ENCODE measurements around the gene RXRB. TPM values are rescaled to one million over a fixed set of nuclear protein-coding genes. Genes with fewer than 3 reads are reported as not detected.
"Not testable (repeated sequence)": the region's sequence is repeated elsewhere in the genome, so short reads cannot be mapped to it uniquely, and the experiment has no call there.

RXRB gene
- total and polyA plus RNA-seq, 2 donors (not counting 1 experiment from before 2014, with no cell fraction given): 25.9 to 34.0 TPM

GRCh38 chr6:33156561-33156960, 43.9 kb downstream of the RXRB start:
- no peak for DNase-seq (ENCODE audit: low read depth in 2 of 2)
- TF ChIP-seq EZH2 (IDR thresholded peaks at IDR 0.05; ENCODE audit: low read length, missing control alignments) (no peak), CTCF (conservative IDR thresholded peaks at IDR 0.05 in 1 of 2, IDR thresholded peaks at IDR 0.05 in 1 of 2; ENCODE audit: low read depth in 1 of 2, low read length in 2 of 2) (no peak)
- Histone ChIP-seq H3K79me2 (ENCODE audit: control insufficient read depth, insufficient read depth, low read length) (no peaks in the 10 kb centered on the region), H3K9me3 (ENCODE audit: control insufficient read depth, insufficient read depth, low read depth, low read length) (no peaks in the 10 kb centered on the region), H4K20me1 (ENCODE audit: control insufficient read depth, extremely low read depth, insufficient read depth, low read length) (no peaks in the 10 kb centered on the region), H3K4me1 (ENCODE audit: control insufficient read depth, extremely low read depth, insufficient read depth, low read length) (peaks cover 2% of the 10 kb centered on the region), H3K27ac (ENCODE audit: insufficient read depth, low read length) (no peak overlapping the region), H3K27me3 (ENCODE audit: control insufficient read depth, insufficient read depth, low read length) (peaks cover 6% of the 10 kb centered on the region), H3K4me2 (ENCODE audit: extremely low read depth, insufficient read depth, low read length) (no peak overlapping the region), H3K9ac (ENCODE audit: insufficient read depth, low read length) (no peak overlapping the region), H2AFZ (ENCODE audit: low read length) (no peak overlapping the region), H3K4me3 (replicated peaks in 1 of 4; ENCODE audit: control extremely low read depth in 1 of 4, insufficient read depth in 1 of 4, low read depth in 3 of 4, low read length in 4 of 4) (no peak overlapping the region), H3K36me3 (ENCODE audit: control insufficient read depth, insufficient read depth, low read length) (no peaks in the 10 kb centered on the region)

DNA sequence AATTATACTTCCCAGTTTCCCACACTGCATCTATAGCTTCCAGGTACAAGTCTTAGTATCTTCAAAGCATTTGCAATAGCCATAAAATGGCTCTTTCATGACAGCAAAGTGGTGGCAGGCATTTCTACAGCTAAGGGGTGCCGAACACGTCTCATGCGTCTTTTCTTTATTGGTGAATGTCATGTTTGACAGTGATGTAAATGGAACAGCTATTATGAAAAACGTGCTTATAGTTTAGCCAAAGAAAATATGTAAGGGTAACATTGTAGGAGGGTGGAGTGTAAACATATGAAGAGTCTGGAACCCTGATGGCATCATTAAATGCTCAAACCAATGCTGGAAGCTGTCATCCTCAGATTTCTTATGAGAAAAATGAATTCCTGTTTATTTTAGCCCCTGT, 46.1 kb downstream of the RXRB start:
- Histone ChIP-seq H3K79me2 (ENCODE audit: control insufficient read depth, insufficient read depth, low read length) (no peaks in the 10 kb centered on the region), H2AFZ (ENCODE audit: low read length) (no peak overlapping the region), H3K9ac (ENCODE audit: insufficient read depth, low read length) (no peak overlapping the region), H3K4me3 (replicated peaks in 1 of 4; ENCODE audit: control extremely low read depth in 1 of 4, insufficient read depth in 1 of 4, low read depth in 3 of 4, low read length in 4 of 4) (no peak overlapping the region), H3K4me2 (ENCODE audit: extremely low read depth, insufficient read depth, low read length) (no peak overlapping the region), H3K9me3 (ENCODE audit: control insufficient read depth, insufficient read depth, low read depth, low read length) (no peaks in the 10 kb centered on the region), H3K27me3 (ENCODE audit: control insufficient read depth, insufficient read depth, low read length) (peaks cover 8% of the 10 kb centered on the region), H3K4me1 (ENCODE audit: control insufficient read depth, extremely low read depth, insufficient read depth, low read length) (no peaks in the 10 kb centered on the region), H3K27ac (ENCODE audit: insufficient read depth, low read length) (no peak overlapping the region), H4K20me1 (ENCODE audit: control insufficient read depth, extremely low read depth, insufficient read depth, low read length) (no peaks in the 10 kb centered on the region), H3K36me3 (ENCODE audit: control insufficient read depth, insufficient read depth, low read length) (no peaks in the 10 kb centered on the region)
- TF ChIP-seq CTCF (conservative IDR thresholded peaks at IDR 0.05 in 1 of 2, IDR thresholded peaks at IDR 0.05 in 1 of 2; ENCODE audit: low read depth in 1 of 2, low read length in 2 of 2) (no peak), EZH2 (IDR thresholded peaks at IDR 0.05; ENCODE audit: low read length, missing control alignments) (no peak)
- DNase-seq (ENCODE audit: low read depth in 2 of 2): no peak

DNA sequence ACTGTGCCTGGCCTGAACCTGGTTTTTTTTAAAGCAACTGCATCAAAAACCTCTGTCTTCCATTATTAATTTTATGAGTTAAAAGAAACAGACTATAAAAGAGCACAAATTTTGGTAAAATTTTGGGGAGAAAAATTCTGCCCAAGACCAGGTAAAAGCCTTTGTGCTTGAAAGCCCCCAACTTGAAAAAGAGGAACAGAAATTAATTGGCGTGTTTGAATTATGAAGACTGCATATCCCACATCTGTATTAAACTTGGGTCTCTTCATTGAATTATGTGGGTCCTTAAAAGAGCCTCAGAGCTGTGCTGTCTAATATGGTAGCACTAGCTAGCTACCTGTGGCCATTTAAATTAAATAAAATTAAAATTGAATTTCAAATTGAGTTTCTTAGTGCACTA, 49.4 kb downstream of the RXRB start:
- TF ChIP-seq EZH2 (IDR thresholded peaks at IDR 0.05; ENCODE audit: low read length, missing control alignments): no peak
- TF ChIP-seq CTCF (conservative IDR thresholded peaks at IDR 0.05 in 1 of 2, IDR thresholded peaks at IDR 0.05 in 1 of 2; ENCODE audit: low read depth in 1 of 2, low read length in 2 of 2): no peak
- no peaks in the 10 kb centered on the region for H4K20me1 ChIP-seq (ENCODE audit: control insufficient read depth, extremely low read depth, insufficient read depth, low read length)
- no peaks in the 10 kb centered on the region for H3K79me2 ChIP-seq (ENCODE audit: control insufficient read depth, insufficient read depth, low read length)
- H3K36me3 ChIP-seq (ENCODE audit: control insufficient read depth, insufficient read depth, low read length): no peaks in the 10 kb centered on the region
- H3K9me3 ChIP-seq (ENCODE audit: control insufficient read depth, insufficient read depth, low read depth, low read length): no peaks in the 10 kb centered on the region
- peaks cover 8% of the 10 kb centered on the region for H3K27me3 ChIP-seq (ENCODE audit: control insufficient read depth, insufficient read depth, low read length)
- H3K27ac ChIP-seq (ENCODE audit: insufficient read depth, low read length): no peak overlapping the region
- H3K4me3 ChIP-seq (replicated peaks in 1 of 4; ENCODE audit: control extremely low read depth in 1 of 4, insufficient read depth in 1 of 4, low read depth in 3 of 4, low read length in 4 of 4): no peak overlapping the region
- no peaks in the 10 kb centered on the region for H3K4me1 ChIP-seq (ENCODE audit: control insufficient read depth, extremely low read depth, insufficient read depth, low read length)
- no peak overlapping the region for H2AFZ ChIP-seq (ENCODE audit: low read length)
- H3K9ac ChIP-seq (ENCODE audit: insufficient read depth, low read length): no peak overlapping the region
- no peak for DNase-seq (ENCODE audit: low read depth in 2 of 2)
- no peak overlapping the region for H3K4me2 ChIP-seq (ENCODE audit: extremely low read depth, insufficient read depth, low read length)

DNA sequence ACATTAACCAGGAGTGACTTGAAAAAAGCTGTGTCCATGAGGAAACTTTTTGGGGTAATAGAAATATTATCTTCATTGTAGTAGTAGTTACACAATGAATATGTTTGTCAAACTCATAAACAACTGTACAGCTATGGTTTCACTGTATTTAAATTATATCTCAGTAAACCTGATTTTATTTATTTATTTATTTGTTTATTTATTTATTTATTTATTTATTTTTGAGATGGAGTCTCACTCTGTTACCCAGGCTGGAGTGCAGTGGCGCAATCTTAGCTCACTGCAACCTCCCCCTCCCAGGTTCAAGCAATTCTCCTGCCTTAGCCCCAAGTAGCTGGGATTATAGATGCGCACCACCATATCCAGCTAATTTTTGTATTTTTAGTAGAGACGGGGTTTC, 49.9 kb downstream of the RXRB start:
- H3K9me3 ChIP-seq (ENCODE audit: control insufficient read depth, insufficient read depth, low read depth, low read length); H3K9ac ChIP-seq (ENCODE audit: insufficient read depth, low read length); H3K36me3 ChIP-seq (ENCODE audit: control insufficient read depth, insufficient read depth, low read length); H2AFZ ChIP-seq (ENCODE audit: low read length); H3K4me2 ChIP-seq (ENCODE audit: extremely low read depth, insufficient read depth, low read length); DNase-seq (ENCODE audit: low read depth in 2 of 2); H3K27me3 ChIP-seq (ENCODE audit: control insufficient read depth, insufficient read depth, low read length); H3K79me2 ChIP-seq (ENCODE audit: control insufficient read depth, insufficient read depth, low read length); H4K20me1 ChIP-seq (ENCODE audit: control insufficient read depth, extremely low read depth, insufficient read depth, low read length); H3K27ac ChIP-seq (ENCODE audit: insufficient read depth, low read length); H3K4me3 ChIP-seq (replicated peaks in 1 of 4; ENCODE audit: control extremely low read depth in 1 of 4, insufficient read depth in 1 of 4, low read depth in 3 of 4, low read length in 4 of 4); H3K4me1 ChIP-seq (ENCODE audit: control insufficient read depth, extremely low read depth, insufficient read depth, low read length): not testable (repeated sequence)
